Liver (tissue), 9 donors: ENCODE measurements around the gene POMC. TPM values are rescaled to one million over a fixed set of nuclear protein-coding genes. Genes with fewer than 3 reads are reported as not detected.

Experiments used
- DNase-seq: peaks from one replicate; pipeline ENCODE4 v3.0.0-alpha.2; 2017; ENCODE audit warnings: low spot score
- H3K27ac ChIP-seq, 2 donors: one replicate each; pipeline ENCODE4 v1.7.0; 2013; ENCODE audit warnings: inconsistent platforms in 2 of 2, low read length in 2 of 2, control low read depth in 1 of 2, low read depth in 1 of 2, mild to moderate bottlenecking in 1 of 2
- H3K27me3 ChIP-seq, 4 donors: one replicate each; pipeline versions ENCODE4 v1.6.1 to v1.7.0; 2013; ENCODE audit warnings: low read length in 3 of 4, inconsistent platforms in 1 of 4, mild to moderate bottlenecking in 1 of 4, moderate library complexity in 1 of 4; ENCODE audit not compliant: control insufficient read depth in 4 of 4, insufficient read depth in 4 of 4
- H3K36me3 ChIP-seq, 4 donors: one replicate each; pipeline versions ENCODE4 v1.6.1 to v1.7.0; 2013; ENCODE audit warnings: low read length in 3 of 4, mild to moderate bottlenecking in 3 of 4, low read depth in 1 of 4, moderate library complexity in 1 of 4; ENCODE audit not compliant: control insufficient read depth in 4 of 4, insufficient read depth in 3 of 4
- H3K4me1 ChIP-seq, 4 donors: one replicate each; pipeline versions ENCODE4 v1.6.1 to v1.7.0; 2013; ENCODE audit warnings: low read length in 3 of 4, mild to moderate bottlenecking in 3 of 4, moderate library complexity in 1 of 4; ENCODE audit not compliant: control insufficient read depth in 4 of 4, insufficient read depth in 4 of 4
- H3K4me3 ChIP-seq, 3 donors: one replicate each; pipeline versions ENCODE4 v1.6.1 to v1.7.0; 2013; ENCODE audit warnings: low read length in 3 of 3, control low read depth in 1 of 3, low read depth in 1 of 3, mild to moderate bottlenecking in 1 of 3
- H3K9ac ChIP-seq, 2 donors: one replicate each; pipeline ENCODE4 v1.7.0; 2013; ENCODE audit warnings: low read length in 2 of 2, mild to moderate bottlenecking in 2 of 2, moderate library complexity in 2 of 2, control low read depth in 1 of 2, low read depth in 1 of 2
- H3K9me3 ChIP-seq, 4 donors: one replicate each; pipeline versions ENCODE4 v1.6.1 to v1.7.0; 2013; ENCODE audit warnings: low read length in 3 of 4; ENCODE audit not compliant: control insufficient read depth in 4 of 4
- EGR1 ChIP-seq, 2 donors: IDR thresholded peaks; 2 replicates each; pipeline ENCODE4 v1.6.1; 2016 to 2018; ENCODE audit warnings: antibody characterized with exemption in 2 of 2, low read depth in 2 of 2
- FOXA1 ChIP-seq: IDR thresholded peaks from 2 replicates; pipeline ENCODE4 v1.6.1; 2016; ENCODE audit warnings: antibody characterized with exemption
- FOXA2 ChIP-seq: IDR thresholded peaks from 2 replicates; pipeline ENCODE4 v1.6.1; 2016; ENCODE audit warnings: antibody characterized with exemption
- GABPA ChIP-seq, 2 donors: IDR thresholded peaks in 1 of 2; conservative IDR thresholded peaks in 1 of 2; 2 replicates each; pipeline ENCODE4 v1.6.1; 2016; ENCODE audit warnings: antibody characterized with exemption in 2 of 2, mild to moderate bottlenecking in 1 of 2, moderate library complexity in 1 of 2
- HNF4A ChIP-seq, 2 donors: conservative IDR thresholded peaks; 2 replicates each; pipeline ENCODE4 v1.6.1; 2016; ENCODE audit warnings: antibody characterized with exemption in 2 of 2, mild to moderate bottlenecking in 2 of 2
- HNF4G ChIP-seq: IDR thresholded peaks from 2 replicates; pipeline ENCODE4 v1.6.1; 2016; ENCODE audit warnings: antibody characterized with exemption
- JUND ChIP-seq, 2 donors: IDR thresholded peaks; 2 replicates each; pipeline ENCODE4 v1.6.1; 2016; ENCODE audit warnings: antibody characterized with exemption in 2 of 2
- NR2F2 ChIP-seq: IDR thresholded peaks from 2 replicates; pipeline ENCODE4 v1.6.1; 2016; ENCODE audit warnings: antibody characterized with exemption
- RAD21 ChIP-seq, 2 donors: IDR thresholded peaks; 2 replicates each; pipeline ENCODE4 v1.6.1; 2016; ENCODE audit warnings: antibody characterized with exemption in 2 of 2, mild to moderate bottlenecking in 2 of 2
- REST ChIP-seq: IDR thresholded peaks from 2 replicates; pipeline ENCODE4 v1.6.1; 2016; ENCODE audit warnings: antibody characterized with exemption, mild to moderate bottlenecking
- RXRA ChIP-seq, 2 donors: IDR thresholded peaks; 2 replicates each; pipeline ENCODE4 v1.6.1; 2017 to 2018; ENCODE audit warnings: antibody characterized with exemption in 2 of 2, mild to moderate bottlenecking in 1 of 2
- SP1 ChIP-seq: IDR thresholded peaks from 2 replicates; pipeline ENCODE4 v1.6.1; 2018; ENCODE audit warnings: antibody characterized with exemption, mild to moderate bottlenecking
- TAF1 ChIP-seq: conservative IDR thresholded peaks from 2 replicates; pipeline ENCODE4 v1.6.1; 2016; ENCODE audit warnings: antibody characterized with exemption, mild to moderate bottlenecking
- YY1 ChIP-seq: IDR thresholded peaks from 2 replicates; pipeline ENCODE4 v1.6.1; 2016; ENCODE audit warnings: antibody characterized with exemption, mild to moderate bottlenecking
- WGBS: extraction: QIAGEN DNeasy Blood & Tissue Kit; methylation state at CpG from one replicate; pipeline ENCODE4 v1.1.7; 2013; 5-methylcytosine and 5-hydroxymethylcytosine counted together
- polyA plus RNA-seq, 2 donors: library from polyadenylated mRNA; stranded (reverse) in 1 of 2; unstranded in 1 of 2; fragments of 200-250 nt in 1 of 2; fragments of >200 nt in 1 of 2; fragmentation: Nextera tagmentation in 1 of 2; extraction: Ambion mirVana in 1 of 2; gene quantifications; one replicate each; pipeline versions ENCODE4 v1.2.1 to v1.2.3, GENCODE V29; 2013 to 2015
- total RNA-seq, 2 donors: library from RNA; depleted of rRNA; stranded (reverse); fragments of >200 nt; gene quantifications; one replicate each; pipeline ENCODE4 v1.2.3, GENCODE V29; 2014
- TF ChIP-seq, protein P1 (sequence below): IDR thresholded peaks from 2 replicates; pipeline ENCODE4 v1.6.1; 2016; ENCODE audit warnings: antibody characterized with exemption
- TF ChIP-seq, protein P2 (sequence below): IDR thresholded peaks from 2 replicates; pipeline ENCODE4 v1.6.1; 2016; ENCODE audit warnings: antibody characterized with exemption
- TF ChIP-seq, protein P3 (sequence below): fragments of 150-350 bp; IDR thresholded peaks from 2 replicates; pipeline ENCODE4 v1.5.1; 2017; ENCODE audit warnings: improper control_type of control experiment, low read depth, low read length; ENCODE audit not compliant: missing input control
- TF ChIP-seq, protein P4 (sequence below): IDR thresholded peaks from 2 replicates; pipeline ENCODE4 v1.6.1; 2016; ENCODE audit warnings: antibody characterized with exemption
- donor health status: healthy.
- donor health status: healthy.
- donor health status: healthy.
- donor health status: healthy.
- donor health status: healthy.

The POMC gene
- total and polyA plus RNA-seq, 4 donors = 0.67 to 7.8 (median 0.93) TPM

DNA sequence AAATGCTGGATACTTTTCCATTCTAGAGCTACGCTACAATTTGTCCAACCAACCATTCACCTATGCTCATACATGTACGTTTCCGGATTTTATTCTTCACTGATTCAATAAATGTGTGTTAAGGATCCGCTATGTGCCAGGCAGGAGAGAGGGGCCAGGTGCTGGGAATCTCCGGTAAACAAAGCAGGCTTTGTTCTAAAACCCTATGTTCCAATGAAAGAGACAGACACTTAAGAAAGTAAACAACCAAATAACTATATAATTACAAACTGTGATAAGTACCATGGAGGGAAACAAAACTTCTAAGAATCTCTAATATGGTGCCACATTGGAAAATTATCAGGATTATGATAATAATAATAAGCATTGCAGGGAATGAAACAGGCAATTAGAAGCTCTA is 22.2 kb upstream of the POMC start:
- Histone ChIP-seq H3K9me3 (no peaks in the 10 kb centered on the region), H3K36me3 (no peaks in the 10 kb centered on the region), H3K4me1 (no peaks in the 10 kb centered on the region), H3K4me3 (no peak overlapping the region), H3K27ac (no peak overlapping the region), H3K27me3 (peaks cover 0 to 3% (median 0%) of the 10 kb centered on the region in 4 donors), H3K9ac (no peak overlapping the region)
- TF ChIP-seq TAF1 (no peak), RXRA (IDR thresholded peaks at IDR 0.05) (no peak), HNF4A (conservative IDR thresholded peaks at IDR 0.05) (no peak), YY1 (no peak), NR2F2 (no peak), EGR1 (IDR thresholded peaks at IDR 0.05; ENCODE audit: low read depth in 2 of 2) (no peak), RAD21 (IDR thresholded peaks at IDR 0.05) (no peak), JUND (IDR thresholded peaks at IDR 0.05) (no peak), GABPA (IDR thresholded peaks at IDR 0.05 in 1 of 2, conservative IDR thresholded peaks at IDR 0.05 in 1 of 2) (no peak), SP1 (no peak), REST (no peak), FOXA1 (no peak), HNF4G (no peak), FOXA2 (no peak)
- TF ChIP-seq, protein P1, sequence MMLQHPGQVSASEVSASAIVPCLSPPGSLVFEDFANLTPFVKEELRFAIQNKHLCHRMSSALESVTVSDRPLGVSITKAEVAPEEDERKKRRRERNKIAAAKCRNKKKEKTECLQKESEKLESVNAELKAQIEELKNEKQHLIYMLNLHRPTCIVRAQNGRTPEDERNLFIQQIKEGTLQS = no peak
- TF ChIP-seq, protein P2, sequence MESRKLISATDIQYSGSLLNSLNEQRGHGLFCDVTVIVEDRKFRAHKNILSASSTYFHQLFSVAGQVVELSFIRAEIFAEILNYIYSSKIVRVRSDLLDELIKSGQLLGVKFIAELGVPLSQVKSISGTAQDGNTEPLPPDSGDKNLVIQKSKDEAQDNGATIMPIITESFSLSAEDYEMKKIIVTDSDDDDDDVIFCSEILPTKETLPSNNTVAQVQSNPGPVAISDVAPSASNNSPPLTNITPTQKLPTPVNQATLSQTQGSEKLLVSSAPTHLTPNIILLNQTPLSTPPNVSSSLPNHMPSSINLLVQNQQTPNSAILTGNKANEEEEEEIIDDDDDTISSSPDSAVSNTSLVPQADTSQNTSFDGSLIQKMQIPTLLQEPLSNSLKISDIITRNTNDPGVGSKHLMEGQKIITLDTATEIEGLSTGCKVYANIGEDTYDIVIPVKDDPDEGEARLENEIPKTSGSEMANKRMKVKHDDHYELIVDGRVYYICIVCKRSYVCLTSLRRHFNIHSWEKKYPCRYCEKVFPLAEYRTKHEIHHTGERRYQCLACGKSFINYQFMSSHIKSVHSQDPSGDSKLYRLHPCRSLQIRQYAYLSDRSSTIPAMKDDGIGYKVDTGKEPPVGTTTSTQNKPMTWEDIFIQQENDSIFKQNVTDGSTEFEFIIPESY = no peak
- TF ChIP-seq, protein P3, sequence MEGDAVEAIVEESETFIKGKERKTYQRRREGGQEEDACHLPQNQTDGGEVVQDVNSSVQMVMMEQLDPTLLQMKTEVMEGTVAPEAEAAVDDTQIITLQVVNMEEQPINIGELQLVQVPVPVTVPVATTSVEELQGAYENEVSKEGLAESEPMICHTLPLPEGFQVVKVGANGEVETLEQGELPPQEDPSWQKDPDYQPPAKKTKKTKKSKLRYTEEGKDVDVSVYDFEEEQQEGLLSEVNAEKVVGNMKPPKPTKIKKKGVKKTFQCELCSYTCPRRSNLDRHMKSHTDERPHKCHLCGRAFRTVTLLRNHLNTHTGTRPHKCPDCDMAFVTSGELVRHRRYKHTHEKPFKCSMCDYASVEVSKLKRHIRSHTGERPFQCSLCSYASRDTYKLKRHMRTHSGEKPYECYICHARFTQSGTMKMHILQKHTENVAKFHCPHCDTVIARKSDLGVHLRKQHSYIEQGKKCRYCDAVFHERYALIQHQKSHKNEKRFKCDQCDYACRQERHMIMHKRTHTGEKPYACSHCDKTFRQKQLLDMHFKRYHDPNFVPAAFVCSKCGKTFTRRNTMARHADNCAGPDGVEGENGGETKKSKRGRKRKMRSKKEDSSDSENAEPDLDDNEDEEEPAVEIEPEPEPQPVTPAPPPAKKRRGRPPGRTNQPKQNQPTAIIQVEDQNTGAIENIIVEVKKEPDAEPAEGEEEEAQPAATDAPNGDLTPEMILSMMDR = no peak
- TF ChIP-seq, protein P4, sequence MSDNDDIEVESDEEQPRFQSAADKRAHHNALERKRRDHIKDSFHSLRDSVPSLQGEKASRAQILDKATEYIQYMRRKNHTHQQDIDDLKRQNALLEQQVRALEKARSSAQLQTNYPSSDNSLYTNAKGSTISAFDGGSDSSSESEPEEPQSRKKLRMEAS = no peak
- no peak for DNase-seq
- whole genome bisulfite sequencing = 86% methylated on average over 5 of the region's 5 CpGs
